Gastroesophageal sphincter (tissue), 4 donors: Measurements from ENCODE around the gene FAM9A. TPM values are rescaled to one million over a fixed set of nuclear protein-coding genes. Genes with fewer than 3 reads are reported as not detected.
"Not testable (repeated sequence)": the region's sequence is repeated elsewhere in the genome, so short reads cannot be mapped to it uniquely, and the experiment has no call there.

Experiments
- ATAC-seq: fragments of 150-250 bp; one replicate; pipeline ENCODE4 v1.9.1; 2016; ENCODE audit warnings: mild to moderate bottlenecking, moderate library complexity
- H3K27ac ChIP-seq, 4 donors: fragments of 200-600 bp; sonication (generic) in 3 of 4; 1 replicate in 3 of 4; 2 replicates in 1 of 4; pipeline ENCODE4 v1.5.1; 2016 to 2019
- H3K27me3 ChIP-seq: fragments of 200-600 bp; sonication (generic); one replicate; pipeline ENCODE4 v1.5.1; 2019
- H3K36me3 ChIP-seq, 2 donors: fragments of 200-600 bp; sonication (generic); one replicate each; pipeline ENCODE4 v1.5.1; 2019; ENCODE audit warnings: control low read depth in 1 of 2
- H3K4me1 ChIP-seq, 3 donors: fragments of 200-600 bp; sonication (generic); 1 replicate in 2 of 3; 2 replicates in 1 of 3; pipeline ENCODE4 v1.5.1; 2016 to 2019; ENCODE audit warnings: control low read depth in 2 of 3
- H3K4me3 ChIP-seq, 2 donors: fragments of 200-600 bp; sonication (generic); one replicate each; pipeline ENCODE4 v1.5.1; 2019; ENCODE audit warnings: mild to moderate bottlenecking in 1 of 2, moderate library complexity in 1 of 2
- H3K9me3 ChIP-seq, 3 donors: fragments of 200-600 bp; sonication (generic); one replicate each; pipeline ENCODE4 v1.5.1; 2017 to 2019; ENCODE audit warnings: control low read depth in 2 of 3
- CTCF ChIP-seq, 4 experiments: fragments of 200-600 bp in 2 of 4; fragments of 450-650 bp in 2 of 4; sonication (generic) in 1 of 4; IDR thresholded peaks; one replicate each; pipeline ENCODE4 v1.5.1; 2017 to 2019; ENCODE audit warnings: antibody characterized with exemption in 4 of 4, mild to moderate bottlenecking in 2 of 4, moderate library complexity in 2 of 4
- EP300 ChIP-seq: sonication (generic); formaldehyde crosslinking; IDR thresholded peaks from one replicate; pipeline ENCODE4 v1.6.1; 2017; ENCODE audit warnings: antibody characterized with exemption, mild to moderate bottlenecking
- POLR2A ChIP-seq, 2 donors: fragments of 450-650 bp; IDR thresholded peaks; one replicate each; pipeline ENCODE4 v1.6.1; 2017; ENCODE audit warnings: antibody characterized with exemption in 2 of 2, mild to moderate bottlenecking in 2 of 2, moderate library complexity in 1 of 2
- POLR2AphosphoS5 ChIP-seq: sonication (generic); formaldehyde crosslinking; IDR thresholded peaks from one replicate; pipeline ENCODE4 v1.6.1; 2017; ENCODE audit warnings: antibody characterized with exemption
- WGBS, 2 donors: methylation state at CpG; one replicate each; pipeline ENCODE4 v1.1.5; 2018; ENCODE audit warnings: low coverage in 1 of 2; 5-methylcytosine and 5-hydroxymethylcytosine counted together
- total RNA-seq, 4 donors: library from RNA; depleted of rRNA; stranded (reverse); fragments of >200 nt; gene quantifications; one replicate each; pipeline ENCODE4 v1.1.0, GENCODE V29; 2016

The FAM9A gene
- total RNA-seq, 4 donors from 2014 or later, result not detected

GRCh38 chrX:8773117-8773516 lies 28.1 kb downstream of the FAM9A start:
- Histone ChIP-seq H3K27me3 (no peaks in the 10 kb centered on the region), H3K9me3 (no peaks in the 10 kb centered on the region), H3K4me1 (no peaks in the 10 kb centered on the region), H3K36me3 (no peaks in the 10 kb centered on the region), H3K27ac (no peak overlapping the region), H3K4me3 (no peak overlapping the region)
- TF ChIP-seq POLR2A (IDR thresholded peaks at IDR 0.05), result no peak
- no peak for TF ChIP-seq POLR2AphosphoS5
- no peak for TF ChIP-seq EP300
- no peak for TF ChIP-seq CTCF (IDR thresholded peaks at IDR 0.05)
- WGBS, 2 donors, result 100% methylated on average over 2 of the region's 5 CpGs; no CpG with 5 or more reads in 1 of the 2 donors
- ATAC-seq, result no peak

- H3K4me3 ChIP-seq, result no peak overlapping the region
- 63 to 79% methylated on average over 1 to 2 of the region's 2 CpGs for WGBS, 2 donors
- H3K9me3 ChIP-seq, result no peaks in the 10 kb centered on the region
- no peak overlapping the region for H3K27ac ChIP-seq
- no peak for ATAC-seq
- no peaks in the 10 kb centered on the region for H3K4me1 ChIP-seq
- no peaks in the 10 kb centered on the region for H3K36me3 ChIP-seq
- TF ChIP-seq POLR2AphosphoS5, result no peak
- no peak for TF ChIP-seq POLR2A (IDR thresholded peaks at IDR 0.05)
- TF ChIP-seq CTCF (IDR thresholded peaks at IDR 0.05), result no peak
- TF ChIP-seq EP300, result no peak
- no peaks in the 10 kb centered on the region for H3K27me3 ChIP-seq
These were observed 41.2 kb downstream of the FAM9A start for GRCh38 chrX:8760021-8760420.

- H3K27ac ChIP-seq, H3K9me3 ChIP-seq, H3K36me3 ChIP-seq, H3K4me3 ChIP-seq, H3K27me3 ChIP-seq, ATAC-seq, H3K4me1 ChIP-seq: not testable (repeated sequence)
- 62 to 69% methylated on average over 4 to 5 of the region's 5 CpGs for WGBS, 2 donors
These were observed 42.5 kb downstream of the FAM9A start for GRCh38 chrX:8758706-8759105.

- not testable (repeated sequence) for H3K4me1 ChIP-seq, H3K27ac ChIP-seq, H3K27me3 ChIP-seq, H3K36me3 ChIP-seq, H3K4me3 ChIP-seq, ATAC-seq, H3K9me3 ChIP-seq
- 60 to 72% methylated on average over 1 to 2 of the region's 7 CpGs for WGBS, 2 donors
These were observed 43.4 kb downstream of the FAM9A start for GRCh38 chrX:8757609-8758389.

GRCh38 chrX:8755813-8756212 lies 45.4 kb downstream of the FAM9A start:
- Histone ChIP-seq H3K36me3 (no peaks in the 10 kb centered on the region), H3K9me3 (no peaks in the 10 kb centered on the region), H3K27me3 (no peaks in the 10 kb centered on the region), H3K4me1 (no peaks in the 10 kb centered on the region), H3K4me3 (no peak overlapping the region), H3K27ac (no peak overlapping the region)
- TF ChIP-seq CTCF (IDR thresholded peaks at IDR 0.05) (no peak), POLR2A (IDR thresholded peaks at IDR 0.05) (no peak), EP300 (no peak), POLR2AphosphoS5 (no peak)
- no peak for ATAC-seq

- WGBS, 2 donors, result 100% methylated on average over 1 of the region's 4 CpGs; no CpG with 5 or more reads in 1 of the 2 donors
- TF ChIP-seq POLR2AphosphoS5 (no peak), CTCF (IDR thresholded peaks at IDR 0.05) (no peak), POLR2A (IDR thresholded peaks at IDR 0.05) (no peak), EP300 (no peak)
- Histone ChIP-seq H3K27ac (no peak overlapping the region), H3K9me3 (no peaks in the 10 kb centered on the region), H3K4me3 (no peak overlapping the region), H3K36me3 (no peaks in the 10 kb centered on the region), H3K4me1 (no peaks in the 10 kb centered on the region), H3K27me3 (no peaks in the 10 kb centered on the region)
- no peak for ATAC-seq
These were observed 46.1 kb downstream of the FAM9A start for GRCh38 chrX:8755116-8755515.
